T-helper 2 cell treated with Interferon-gamma antibody and Interleukin-4, amounts not matched to agents 5 μg/mL and 100 μg/mL, for 36 hours (primary cell): ENCODE measurements around the gene CDR2L.

Source experiments
- DNase-seq: peaks from one replicate; pipeline ENCODE4 v3.0.0; 2021; ENCODE audit warnings: low spot score
- H3K27ac Mint-ChIP-seq: one replicate; pipeline ENCODE4 v1.8.0; 2021; ENCODE audit warnings: mild to moderate bottlenecking, mixed read lengths
- H3K27me3 Mint-ChIP-seq: one replicate; pipeline ENCODE4 v1.8.0; 2021; ENCODE audit warnings: low read depth, mixed read lengths
- H3K36me3 Mint-ChIP-seq: one replicate; pipeline ENCODE4 v1.8.0; 2021; ENCODE audit warnings: low read depth, mixed read lengths
- H3K4me1 Mint-ChIP-seq: one replicate; pipeline ENCODE4 v1.8.0; 2021; ENCODE audit warnings: low read depth, mixed read lengths
- H3K4me3 Mint-ChIP-seq: one replicate; pipeline ENCODE4 v1.8.0; 2022; ENCODE audit warnings: mild to moderate bottlenecking, moderate library complexity, mixed read lengths
- H3K9me3 Mint-ChIP-seq: one replicate; pipeline ENCODE4 v1.8.0; 2021; ENCODE audit warnings: mixed read lengths

CDR2L gene

DNA sequence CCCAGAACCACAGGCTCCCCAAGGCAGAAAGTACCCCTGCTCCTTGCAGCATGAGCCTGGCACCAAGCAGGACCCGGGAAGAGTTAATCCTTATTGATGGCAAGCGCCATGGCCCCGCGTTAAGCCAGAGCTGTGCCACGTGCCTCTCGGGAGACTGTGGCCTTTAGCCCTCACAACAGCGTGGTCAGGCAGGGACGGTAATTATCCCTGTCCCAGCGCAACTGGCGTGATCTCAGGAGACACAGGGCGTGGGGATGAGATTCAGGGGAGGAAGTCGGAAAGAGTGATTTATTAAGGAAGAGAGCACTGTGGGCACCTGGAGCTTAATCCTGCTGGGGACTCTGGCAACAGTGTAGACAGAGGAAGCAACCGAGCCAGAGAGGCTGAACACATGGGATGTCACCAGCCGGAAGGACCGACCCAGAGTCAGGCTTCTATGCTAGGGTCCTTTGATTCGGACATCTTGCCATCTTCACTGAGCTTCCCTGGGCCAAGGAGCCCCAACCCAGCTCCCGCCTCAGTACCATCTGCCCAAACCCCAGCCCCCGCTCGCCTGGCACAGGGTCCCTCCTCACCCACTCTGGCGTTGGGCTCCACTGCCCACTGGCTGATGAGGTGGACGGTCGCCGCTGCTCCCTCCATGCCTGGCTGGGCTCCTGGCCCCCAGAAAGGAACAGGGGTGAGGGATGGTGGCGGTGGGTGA, 34.9 kb upstream of the CDR2L start:
- Mint-ChIP-seq H3K4me1 (no peaks in the 10 kb centered on the region), H3K9me3 (no peaks in the 10 kb centered on the region), H3K4me3 (no peak overlapping the region), H3K27ac (no peak overlapping the region), H3K27me3 (no peaks in the 10 kb centered on the region), H3K36me3 (no peaks in the 10 kb centered on the region)
- no peak for DNase-seq

DNA sequence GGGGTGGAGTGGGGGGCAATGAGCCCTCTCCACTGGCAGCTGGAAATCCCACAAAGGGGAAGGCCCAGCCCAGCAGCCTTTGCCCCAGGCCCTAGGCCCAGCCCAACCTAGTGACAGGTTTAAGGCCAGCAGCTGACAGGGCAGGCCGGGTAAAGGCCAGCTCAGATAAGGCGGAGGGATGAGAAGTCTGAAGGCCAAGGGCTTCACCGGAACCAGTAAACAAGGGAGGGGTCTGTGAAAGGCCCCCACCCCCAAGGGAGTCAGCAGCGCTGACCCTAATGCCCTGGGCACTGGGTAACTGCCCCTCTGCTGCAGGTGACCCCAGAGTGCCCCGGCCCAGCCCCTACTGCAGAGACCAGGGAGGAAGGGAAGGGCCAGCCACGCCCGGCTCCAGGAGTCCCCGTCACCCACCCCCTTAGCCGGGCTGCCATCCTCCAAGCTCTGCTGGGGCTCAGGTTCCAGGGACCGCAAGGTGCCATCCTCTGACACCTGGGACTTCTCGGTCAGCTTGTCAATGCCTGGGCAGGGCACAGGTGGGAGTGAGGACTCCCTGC, 34.2 kb upstream of the CDR2L start:
- Mint-ChIP-seq H3K36me3 (no peaks in the 10 kb centered on the region), H3K4me3 (no peak overlapping the region), H3K27ac (no peak overlapping the region), H3K27me3 (peaks cover 1% of the 10 kb centered on the region), H3K9me3 (no peaks in the 10 kb centered on the region), H3K4me1 (no peaks in the 10 kb centered on the region)
- DNase-seq = no peak

DNA sequence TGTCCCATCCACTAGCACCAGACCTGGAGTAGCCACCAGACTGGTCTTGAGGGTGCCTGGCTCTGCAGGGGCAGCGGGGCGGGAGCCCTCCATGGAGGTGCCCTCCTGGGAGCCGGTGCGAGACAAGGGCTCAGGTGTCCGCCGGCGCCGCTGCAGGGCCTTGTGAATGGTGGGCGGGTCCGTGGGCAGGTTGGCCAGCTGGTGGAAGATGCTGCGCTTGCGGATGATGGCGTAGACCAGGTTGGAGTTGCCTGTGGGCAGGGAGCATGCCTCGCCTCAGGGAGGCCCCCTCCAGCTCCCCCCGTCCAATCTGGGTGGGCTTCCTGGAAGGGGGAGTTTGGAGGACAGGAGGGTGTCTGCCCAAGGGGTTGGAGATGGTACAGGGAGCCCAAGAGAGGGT, 33.3 kb upstream of the CDR2L start:
- Mint-ChIP-seq H3K9me3 (no peaks in the 10 kb centered on the region), H3K36me3 (no peaks in the 10 kb centered on the region), H3K27ac (no peak overlapping the region), H3K4me3 (no peak overlapping the region), H3K27me3 (peaks cover 1% of the 10 kb centered on the region), H3K4me1 (no peaks in the 10 kb centered on the region)
- DNase-seq = no peak

DNA sequence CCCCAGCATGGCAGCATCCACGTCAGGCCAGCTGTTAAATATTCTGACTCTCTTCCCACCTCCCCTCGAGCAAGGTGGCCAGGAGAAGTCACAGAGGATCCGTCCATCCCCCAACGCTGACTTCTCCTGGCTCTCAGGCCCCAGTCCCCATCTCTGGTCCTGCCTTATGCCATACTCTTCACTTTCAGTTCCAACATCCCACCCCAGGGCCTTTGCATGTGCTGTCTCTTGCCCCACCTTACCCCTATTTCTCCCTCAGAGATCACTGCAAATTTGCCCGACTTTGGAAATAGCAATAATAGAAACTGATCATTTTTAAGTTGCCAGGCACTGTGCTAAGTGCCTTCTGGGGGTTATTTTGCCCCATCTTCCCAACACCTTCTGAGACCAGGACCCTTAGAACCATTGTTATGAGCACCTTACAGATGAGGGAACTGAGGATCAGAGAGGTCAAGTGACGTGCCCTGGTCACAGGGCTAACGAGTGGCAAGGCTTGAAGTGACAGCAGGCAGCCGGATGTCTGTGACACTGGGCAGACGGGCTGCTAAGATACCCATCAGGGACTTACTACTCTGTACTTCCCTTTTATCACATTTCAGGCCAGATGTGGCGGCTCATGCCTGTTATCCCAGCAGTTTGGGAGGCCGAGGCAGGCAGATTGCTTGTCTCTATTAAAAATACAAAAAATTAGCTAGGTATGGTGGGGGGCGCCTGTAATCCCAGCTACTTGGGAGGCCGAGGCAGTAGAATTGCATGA, 32.6 kb upstream of the CDR2L start:
- Mint-ChIP-seq H3K4me1 (no peaks in the 10 kb centered on the region), H3K36me3 (no peaks in the 10 kb centered on the region), H3K27ac (no peak overlapping the region), H3K27me3 (peaks cover 1% of the 10 kb centered on the region), H3K4me3 (no peak overlapping the region), H3K9me3 (no peaks in the 10 kb centered on the region)
- DNase-seq = no peak

DNA sequence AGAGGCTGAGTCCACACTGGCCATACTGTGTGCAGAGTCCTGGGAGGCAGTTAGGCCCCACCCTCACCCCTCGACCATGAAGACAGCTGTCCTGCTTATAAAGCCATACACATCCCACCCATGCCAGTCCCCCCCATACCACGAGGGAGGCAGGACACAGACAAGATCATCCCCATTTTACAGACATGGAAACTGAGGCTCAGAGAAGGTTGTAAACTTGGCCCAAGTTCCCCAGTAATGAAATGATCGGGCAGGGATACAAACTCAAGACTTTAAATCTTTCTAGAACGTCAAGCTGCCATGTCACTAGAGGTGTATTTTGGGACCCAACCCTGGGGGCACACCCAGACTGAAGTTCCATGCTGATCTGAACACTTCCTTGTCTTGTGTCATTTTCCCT, 31.3 kb upstream of the CDR2L start:
- Mint-ChIP-seq H3K27ac (no peak overlapping the region), H3K36me3 (no peaks in the 10 kb centered on the region), H3K4me1 (peaks cover 2% of the 10 kb centered on the region), H3K27me3 (peaks cover 1% of the 10 kb centered on the region), H3K4me3 (no peak overlapping the region), H3K9me3 (no peaks in the 10 kb centered on the region)
- DNase-seq = no peak

DNA sequence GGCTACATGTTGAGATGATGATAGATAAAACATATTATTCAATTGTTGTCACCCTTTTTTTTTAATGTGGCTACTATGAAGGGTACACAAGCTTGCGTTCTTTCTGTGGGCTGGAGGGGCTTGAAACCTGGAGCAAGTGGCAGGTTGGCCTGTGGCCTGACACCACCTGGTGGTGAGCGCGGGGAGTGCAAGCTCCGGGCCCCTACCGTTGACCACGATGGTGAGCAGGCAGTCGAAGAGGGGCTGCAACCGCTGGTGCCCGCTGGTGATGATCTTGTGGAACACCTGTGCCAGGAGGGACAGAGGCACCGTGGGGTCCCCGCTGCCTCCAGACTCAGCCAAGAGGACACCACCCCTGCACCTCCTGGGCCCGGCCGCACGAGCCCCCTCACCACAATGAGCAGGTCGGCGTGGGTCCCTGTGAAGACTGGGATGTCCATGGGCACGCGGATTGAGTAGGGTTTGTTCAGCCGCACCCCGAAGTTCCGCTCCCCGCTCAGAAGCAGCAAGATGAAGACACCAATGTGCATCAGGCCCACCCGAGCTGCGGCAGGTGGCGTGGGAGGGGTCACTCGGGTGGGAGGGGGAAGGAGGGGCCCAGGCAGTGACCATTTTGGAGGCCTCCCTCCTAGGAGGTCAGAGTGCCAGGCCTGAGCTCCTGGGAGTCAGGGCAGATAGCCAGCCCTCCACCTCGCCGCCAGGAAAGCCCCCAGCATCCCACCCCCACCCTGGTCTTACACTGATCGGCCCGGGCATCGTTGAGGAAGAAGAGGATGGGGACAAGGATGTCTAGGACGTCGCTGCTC, 29.3 kb upstream of the CDR2L start:
- Mint-ChIP-seq H3K36me3 (no peaks in the 10 kb centered on the region), H3K4me1 (peaks cover 4% of the 10 kb centered on the region), H3K4me3 (no peak overlapping the region), H3K27me3 (peaks cover 1% of the 10 kb centered on the region), H3K9me3 (no peaks in the 10 kb centered on the region), H3K27ac (no peak overlapping the region)
- DNase-seq = peak; percentile 66

DNA sequence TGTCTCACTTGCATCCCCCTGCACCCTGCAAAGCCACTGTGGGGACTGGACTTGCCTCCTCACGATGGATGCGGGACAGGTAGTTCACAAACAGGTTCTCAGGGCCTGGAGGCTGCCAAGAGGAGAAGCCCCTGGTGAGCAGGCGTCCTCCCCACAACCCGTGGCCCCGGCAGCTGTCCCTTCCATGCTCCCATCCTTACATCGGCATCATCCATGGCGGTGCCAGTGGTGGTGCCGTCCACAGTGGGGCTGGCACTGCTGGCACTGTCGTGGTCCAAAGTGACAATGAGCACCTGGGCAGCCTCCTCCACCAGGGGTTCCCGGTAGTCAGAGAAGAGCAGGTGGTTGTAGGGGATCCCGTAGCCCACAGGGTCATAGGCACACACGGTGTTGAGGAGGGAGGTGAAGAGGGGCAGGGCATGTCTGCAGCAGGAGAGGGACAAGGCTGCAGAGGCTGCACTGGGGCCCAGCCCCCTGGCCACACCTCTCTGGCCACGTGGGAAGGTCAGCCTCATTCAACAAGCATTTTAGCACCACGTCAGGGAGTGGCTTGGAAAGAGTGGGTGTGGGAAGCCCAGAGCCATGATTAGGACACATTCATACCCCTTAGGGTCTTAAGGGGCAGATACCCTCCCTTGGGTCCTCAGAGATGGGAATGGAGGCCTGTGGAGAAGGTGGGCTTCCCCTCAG, 27.5 kb upstream of the CDR2L start:
- Mint-ChIP-seq H3K27ac (no peak overlapping the region), H3K4me3 (no peak overlapping the region), H3K36me3 (no peaks in the 10 kb centered on the region), H3K27me3 (peaks cover 1% of the 10 kb centered on the region), H3K4me1 (peaks cover 4% of the 10 kb centered on the region), H3K9me3 (no peaks in the 10 kb centered on the region)
- no peak for DNase-seq

DNA sequence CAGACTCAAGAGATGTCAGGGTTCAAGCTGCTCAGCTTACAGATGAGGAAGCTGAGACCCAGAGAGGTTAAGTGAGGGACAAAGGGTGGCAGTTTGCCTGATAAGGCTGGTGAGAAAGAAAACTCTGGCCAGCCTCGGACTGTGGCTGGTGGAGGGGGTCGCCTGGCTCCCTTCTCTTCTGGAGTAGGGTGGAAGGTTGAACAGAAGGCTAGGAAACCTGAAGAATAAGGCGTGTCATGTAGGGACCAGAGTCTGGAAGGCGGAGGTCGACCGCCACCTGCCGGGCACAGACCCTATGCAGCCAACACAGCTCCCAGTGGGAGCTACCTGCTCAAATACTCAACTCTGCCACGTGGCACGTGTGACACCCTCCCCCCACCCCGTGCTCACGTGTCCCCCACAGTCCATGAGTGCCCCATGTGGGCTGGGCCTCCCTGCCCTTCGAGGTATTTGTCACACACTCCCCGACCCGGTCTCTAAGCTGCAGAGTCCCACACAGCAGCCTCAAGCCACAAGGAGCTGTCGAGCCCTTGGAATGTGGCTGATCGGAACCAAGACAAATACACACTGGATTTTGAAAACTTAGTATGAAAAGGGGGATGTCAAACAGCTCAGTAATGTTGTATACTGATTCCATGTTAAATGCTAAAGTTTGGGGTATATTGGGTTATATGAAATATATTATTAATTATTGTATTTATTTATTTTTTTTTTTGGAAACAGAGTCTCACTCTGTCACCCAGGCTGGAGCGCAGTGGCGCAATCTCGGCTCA, 26.7 kb upstream of the CDR2L start:
- H3K4me1 Mint-ChIP-seq = peaks cover 4% of the 10 kb centered on the region
- no peak overlapping the region for H3K4me3 Mint-ChIP-seq
- no peak for DNase-seq
- H3K27ac Mint-ChIP-seq = no peak overlapping the region
- no peaks in the 10 kb centered on the region for H3K36me3 Mint-ChIP-seq
- peaks cover 4% of the 10 kb centered on the region for H3K27me3 Mint-ChIP-seq
- H3K9me3 Mint-ChIP-seq = no peaks in the 10 kb centered on the region

DNA sequence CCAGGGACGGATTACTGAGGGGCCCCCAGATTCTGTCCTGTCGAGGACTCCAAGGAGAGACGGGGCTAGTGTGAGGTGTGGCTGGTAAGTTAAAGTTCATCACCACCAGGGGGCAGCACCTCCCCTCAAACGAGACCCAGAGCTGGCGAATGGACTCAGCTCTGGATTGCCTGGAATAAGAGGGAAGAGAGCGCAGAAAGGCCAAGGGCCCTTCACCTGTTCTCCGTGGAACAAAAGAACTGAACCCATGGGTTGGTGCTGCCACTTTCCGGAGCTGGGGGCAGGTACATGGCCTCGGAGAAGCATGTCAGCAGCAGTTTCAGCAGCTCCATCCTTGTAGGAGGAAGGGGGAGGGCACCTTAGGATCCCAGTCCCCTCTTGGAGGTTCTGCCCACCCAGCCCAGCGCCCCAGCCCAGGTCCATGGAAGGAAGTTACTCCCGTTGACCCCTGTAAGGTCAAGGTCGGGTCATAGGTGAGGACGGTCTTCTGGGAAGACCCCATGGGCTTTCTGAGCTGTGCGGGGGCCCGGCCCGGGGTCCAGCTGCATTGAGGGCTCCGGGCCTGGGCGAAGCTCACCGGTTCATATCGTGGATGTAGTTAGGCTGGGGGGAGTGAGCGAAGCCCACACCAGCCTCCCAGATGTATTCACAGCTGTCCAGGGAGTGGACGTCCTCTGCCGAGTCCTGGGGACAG, 25.6 kb upstream of the CDR2L start:
- H3K36me3 Mint-ChIP-seq = no peaks in the 10 kb centered on the region
- peak; percentile 68 for DNase-seq
- peaks cover 4% of the 10 kb centered on the region for H3K27me3 Mint-ChIP-seq
- no peaks in the 10 kb centered on the region for H3K9me3 Mint-ChIP-seq
- no peak overlapping the region for H3K4me3 Mint-ChIP-seq
- no peak overlapping the region for H3K27ac Mint-ChIP-seq
- peaks cover 4% of the 10 kb centered on the region for H3K4me1 Mint-ChIP-seq

DNA sequence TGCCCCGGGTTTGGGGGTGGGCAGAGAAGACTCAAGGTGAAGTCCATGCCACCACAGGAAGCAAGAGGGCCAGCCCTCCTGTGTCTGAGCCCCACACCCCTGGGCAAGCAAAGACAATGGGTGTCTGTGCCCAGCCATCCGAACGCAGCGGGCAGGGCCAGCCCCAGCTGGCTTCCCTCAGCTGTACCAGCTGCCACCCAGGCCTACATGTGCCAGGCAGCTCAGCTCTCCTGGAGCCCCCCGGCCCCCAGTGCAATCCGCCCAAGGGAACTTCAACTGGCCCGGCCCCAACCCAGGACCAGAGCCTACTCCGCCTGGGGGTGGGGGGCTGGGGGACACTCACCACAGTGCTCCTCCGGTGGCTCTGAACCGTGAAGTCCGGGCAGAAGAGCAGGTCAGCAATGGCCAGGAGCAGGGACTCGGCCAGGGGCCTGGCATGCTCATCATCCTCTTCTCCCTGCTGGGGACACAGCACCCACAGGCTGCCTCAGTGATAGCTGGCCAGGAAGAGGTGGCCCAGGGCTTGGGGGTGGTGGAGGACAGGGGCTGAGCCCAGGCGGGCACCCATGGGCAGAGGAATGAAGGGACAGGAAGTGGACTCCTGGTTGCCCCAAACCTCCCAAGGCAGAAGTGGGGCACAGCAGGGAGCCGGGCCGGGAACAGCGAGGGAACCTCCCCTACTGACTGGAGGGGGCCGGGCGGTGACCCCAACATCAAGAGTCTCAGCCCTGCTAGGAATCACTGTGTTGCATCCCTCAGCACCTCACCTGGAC, 24.6 kb upstream of the CDR2L start:
- no peak for DNase-seq
- Mint-ChIP-seq H3K27me3 (peaks cover 4% of the 10 kb centered on the region), H3K27ac (no peak overlapping the region), H3K4me3 (no peak overlapping the region), H3K4me1 (peaks cover 4% of the 10 kb centered on the region), H3K36me3 (no peaks in the 10 kb centered on the region), H3K9me3 (no peaks in the 10 kb centered on the region)

DNA sequence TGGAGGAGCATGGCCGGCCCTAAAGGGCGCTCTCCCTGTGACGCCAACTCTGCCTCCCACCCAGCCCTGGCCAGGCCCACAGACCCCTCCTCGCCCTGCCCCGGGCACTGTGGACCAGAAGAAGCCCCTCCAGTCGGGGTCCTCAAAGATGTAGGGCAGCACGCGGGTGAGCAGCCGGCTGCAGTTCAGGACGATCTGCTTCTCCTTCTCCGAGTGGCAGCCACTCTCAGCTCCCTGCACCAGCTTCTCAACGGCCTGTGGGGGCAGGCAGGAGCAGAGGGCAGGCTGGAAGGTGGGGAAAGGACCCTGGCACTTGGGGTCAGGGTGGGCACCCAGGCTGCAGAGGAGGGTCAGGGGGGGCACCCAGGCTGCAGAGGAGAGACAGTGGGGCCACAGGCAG, 23.8 kb upstream of the CDR2L start:
- Mint-ChIP-seq H3K4me1 (peaks cover 4% of the 10 kb centered on the region), H3K27me3 (peaks cover 2% of the 10 kb centered on the region), H3K9me3 (no peaks in the 10 kb centered on the region), H3K4me3 (no peak overlapping the region), H3K27ac (no peak overlapping the region), H3K36me3 (no peaks in the 10 kb centered on the region)
- DNase-seq = no peak

DNA sequence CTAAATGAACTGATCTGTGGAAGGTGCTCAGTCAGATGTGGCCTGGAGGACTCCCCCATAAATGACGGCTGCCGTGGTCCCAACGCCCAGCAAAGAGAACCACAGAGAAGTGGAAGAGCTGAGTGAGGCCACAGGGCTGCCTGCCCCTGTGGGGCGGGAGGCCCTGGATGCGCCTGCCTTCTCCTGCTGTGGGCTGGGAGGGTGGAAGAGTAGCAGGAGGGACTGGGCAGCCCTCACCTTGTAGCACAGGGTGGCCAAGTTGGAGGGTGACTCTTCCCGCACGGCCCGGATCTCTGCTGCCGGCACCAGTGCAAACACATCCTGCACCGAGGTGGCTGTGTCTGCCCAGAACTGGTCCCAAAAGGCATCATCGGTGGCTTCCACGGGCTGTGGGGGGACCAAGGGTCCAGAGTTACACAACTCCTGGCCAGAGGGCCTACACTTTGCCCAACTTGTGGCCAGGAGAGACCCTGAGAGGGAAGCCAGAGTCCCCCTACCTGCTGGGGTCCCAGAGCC, 23.1 kb upstream of the CDR2L start:
- DNase-seq = no peak
- Mint-ChIP-seq H3K36me3 (no peaks in the 10 kb centered on the region), H3K27ac (no peak overlapping the region), H3K4me1 (peaks cover 4% of the 10 kb centered on the region), H3K9me3 (no peaks in the 10 kb centered on the region), H3K4me3 (no peak overlapping the region), H3K27me3 (peaks cover 2% of the 10 kb centered on the region)
